ENCODE measurements around the gene EML6.

EML6 gene

GRCh38 chr2:54758951-54759350, 35.5 kb downstream of the EML6 start:
- DNase-seq, result no peak

GRCh38 chr2:54760310-54760709, 36.8 kb downstream of the EML6 start:
- no peak for DNase-seq

- peak; percentile 16 for DNase-seq
Measured at GRCh38 chr2:54763636-54764291, 40.3 kb downstream of the EML6 start.

GRCh38 chr2:54767921-54768320, 44.5 kb downstream of the EML6 start:
- DNase-seq, result no peak

GRCh38 chr2:54768772-54769428, 45.4 kb downstream of the EML6 start:
- DNase-seq, result no peak

- no peak for DNase-seq
Measured at GRCh38 chr2:54770211-54770610, 46.7 kb downstream of the EML6 start.

- DNase-seq, result no peak
Measured at GRCh38 chr2:54770676-54771075, 47.2 kb downstream of the EML6 start.

- no peak for DNase-seq
Measured at GRCh38 chr2:54771166-54771885, 47.9 kb downstream of the EML6 start.

GRCh38 chr2:54772110-54772509, 48.6 kb downstream of the EML6 start:
- no peak for DNase-seq

- DNase-seq, result no peak
Measured at GRCh38 chr2:54772531-54772930, 49.1 kb downstream of the EML6 start.

GRCh38 chr2:54773233-54773632, 49.8 kb downstream of the EML6 start:
- DNase-seq, result no peak

GRCh38 chr2:54773838-54774237, 50.4 kb downstream of the EML6 start:
- DNase-seq, result no peak

GRCh38 chr2:54775710-54776109, 52.2 kb downstream of the EML6 start:
- DNase-seq, result no peak

GRCh38 chr2:54776494-54776893, 53.0 kb downstream of the EML6 start:
- DNase-seq, result no peak

- no peak for DNase-seq
Measured at GRCh38 chr2:54783349-54783748, 59.9 kb downstream of the EML6 start.

- no peak for DNase-seq
Measured at GRCh38 chr2:54787270-54787669, 63.8 kb downstream of the EML6 start.

GRCh38 chr2:54787755-54788366, 64.4 kb downstream of the EML6 start:
- no peak for DNase-seq

- DNase-seq, result no peak
Measured at GRCh38 chr2:54789878-54790277, 66.4 kb downstream of the EML6 start.

- no peak for DNase-seq
Measured at GRCh38 chr2:54791831-54792230, 68.4 kb downstream of the EML6 start.

- DNase-seq, result no peak
Measured at GRCh38 chr2:54797307-54797706, 73.8 kb downstream of the EML6 start.

GRCh38 chr2:54801352-54801751, 77.9 kb downstream of the EML6 start:
- DNase-seq, result no peak

GRCh38 chr2:54803783-54804751, 80.6 kb downstream of the EML6 start:
- no peak for DNase-seq

- no peak for DNase-seq
Measured at GRCh38 chr2:54805255-54805654, 81.8 kb downstream of the EML6 start.
